PFSK-1 (cell line): ENCODE measurements around the gene KIAA1549.

Source experiments
- POLR2AphosphoS5 ChIP-seq: IDR thresholded peaks from 2 replicates; pipeline ENCODE4 v1.6.1; 2012; ENCODE audit warnings: low read depth, mild to moderate bottlenecking, control low read depth, low read length, moderate library complexity
- SIN3A ChIP-seq: IDR thresholded peaks from 2 replicates; pipeline ENCODE4 v1.6.1; 2012; ENCODE audit warnings: mild to moderate bottlenecking, low read length, moderate library complexity, borderline replicate concordance; ENCODE audit not compliant: insufficient read depth
- TAF1 ChIP-seq: IDR thresholded peaks from 2 replicates; pipeline ENCODE4 v1.6.1; 2012; ENCODE audit warnings: low read length, control low read depth, borderline replicate concordance; ENCODE audit not compliant: insufficient read depth
- TF ChIP-seq, protein P1 (sequence below), 2 experiments: IDR thresholded peaks; 2 replicates each; pipeline versions ENCODE4 v1.6.1 to v1.8.0; 2011 to 2012; ENCODE audit warnings: low read depth in 2 of 2, low read length in 2 of 2, control low read depth in 1 of 2, inconsistent platforms in 1 of 2, mild to moderate bottlenecking in 1 of 2, moderate library complexity in 1 of 2; ENCODE audit not compliant: insufficient read depth in 1 of 2

GRCh38 chr7:138898255-138898654 is 82.9 kb downstream of the KIAA1549 start:
- TF ChIP-seq POLR2AphosphoS5 (no peak), SIN3A (no peak), TAF1 (no peak)
- TF ChIP-seq, protein P1, sequence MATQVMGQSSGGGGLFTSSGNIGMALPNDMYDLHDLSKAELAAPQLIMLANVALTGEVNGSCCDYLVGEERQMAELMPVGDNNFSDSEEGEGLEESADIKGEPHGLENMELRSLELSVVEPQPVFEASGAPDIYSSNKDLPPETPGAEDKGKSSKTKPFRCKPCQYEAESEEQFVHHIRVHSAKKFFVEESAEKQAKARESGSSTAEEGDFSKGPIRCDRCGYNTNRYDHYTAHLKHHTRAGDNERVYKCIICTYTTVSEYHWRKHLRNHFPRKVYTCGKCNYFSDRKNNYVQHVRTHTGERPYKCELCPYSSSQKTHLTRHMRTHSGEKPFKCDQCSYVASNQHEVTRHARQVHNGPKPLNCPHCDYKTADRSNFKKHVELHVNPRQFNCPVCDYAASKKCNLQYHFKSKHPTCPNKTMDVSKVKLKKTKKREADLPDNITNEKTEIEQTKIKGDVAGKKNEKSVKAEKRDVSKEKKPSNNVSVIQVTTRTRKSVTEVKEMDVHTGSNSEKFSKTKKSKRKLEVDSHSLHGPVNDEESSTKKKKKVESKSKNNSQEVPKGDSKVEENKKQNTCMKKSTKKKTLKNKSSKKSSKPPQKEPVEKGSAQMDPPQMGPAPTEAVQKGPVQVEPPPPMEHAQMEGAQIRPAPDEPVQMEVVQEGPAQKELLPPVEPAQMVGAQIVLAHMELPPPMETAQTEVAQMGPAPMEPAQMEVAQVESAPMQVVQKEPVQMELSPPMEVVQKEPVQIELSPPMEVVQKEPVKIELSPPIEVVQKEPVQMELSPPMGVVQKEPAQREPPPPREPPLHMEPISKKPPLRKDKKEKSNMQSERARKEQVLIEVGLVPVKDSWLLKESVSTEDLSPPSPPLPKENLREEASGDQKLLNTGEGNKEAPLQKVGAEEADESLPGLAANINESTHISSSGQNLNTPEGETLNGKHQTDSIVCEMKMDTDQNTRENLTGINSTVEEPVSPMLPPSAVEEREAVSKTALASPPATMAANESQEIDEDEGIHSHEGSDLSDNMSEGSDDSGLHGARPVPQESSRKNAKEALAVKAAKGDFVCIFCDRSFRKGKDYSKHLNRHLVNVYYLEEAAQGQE (IDR thresholded peaks at IDR 0.05; ENCODE audit: insufficient read depth in 1 of 2, low read depth in 2 of 2, low read length in 2 of 2) = no peak
